Neural progenitor cell (in vitro differentiated cells): Measurements from ENCODE around the gene C2orf49. TPM values are rescaled to one million over a fixed set of nuclear protein-coding genes. Genes with fewer than 3 reads are reported as not detected.

Experiments used
- DNase-seq: peaks from one replicate; pipeline ENCODE4 v3.0.0-alpha.2; 2016; ENCODE audit warnings: low spot score
- H2AFZ ChIP-seq: fragments of 200-600 bp; sonication (generic); replicated peaks from 2 replicates; pipeline ENCODE4 v1.6.1; 2016; ENCODE audit warnings: antibody characterized with exemption
- H3F3A ChIP-seq: fragments of 200-600 bp; sonication (generic); 2 replicates; pipeline ENCODE4 v1.6.1; 2016; ENCODE audit warnings: antibody characterized with exemption, low read depth
- H3K27ac ChIP-seq: fragments of 200-600 bp; sonication (generic); 2 replicates; pipeline ENCODE4 v1.5.1; 2016; ENCODE audit warnings: mild to moderate bottlenecking
- H3K27me3 ChIP-seq: fragments of 200-600 bp; sonication (generic); 2 replicates; pipeline ENCODE4 v1.6.1; 2016; ENCODE audit warnings: mild to moderate bottlenecking, moderate library complexity
- H3K36me3 ChIP-seq: fragments of 200-600 bp; sonication (generic); 2 replicates; pipeline ENCODE4 v1.5.1; 2016
- H3K4me1 ChIP-seq: fragments of 200-600 bp; sonication (generic); 2 replicates; pipeline ENCODE4 v1.6.1; 2016; ENCODE audit warnings: mixed run types
- H3K4me2 ChIP-seq: fragments of 200-600 bp; sonication (generic); 2 replicates; pipeline ENCODE4 v1.6.1; 2016
- H3K4me3 ChIP-seq: fragments of 200-600 bp; sonication (generic); 2 replicates; pipeline ENCODE4 v1.5.1; 2016
- H3K79me2 ChIP-seq: fragments of 200-600 bp; sonication (generic); 2 replicates; pipeline ENCODE4 v1.6.1; 2016; ENCODE audit warnings: low read depth
- H3K9ac ChIP-seq: fragments of 200-600 bp; sonication (generic); 2 replicates; pipeline ENCODE4 v1.6.1; 2016
- H3K9me3 ChIP-seq: fragments of 200-600 bp; sonication (generic); 2 replicates; pipeline ENCODE4 v1.5.1; 2016; ENCODE audit warnings: low read depth
- H4K20me1 ChIP-seq: fragments of 200-600 bp; sonication (generic); 2 replicates; pipeline ENCODE4 v1.6.1; 2016; ENCODE audit warnings: low read depth
- H3K27ac Mint-ChIP-seq: 3 replicates; pipeline ENCODE4 v1.8.0; 2021; ENCODE audit warnings: mixed read lengths
- H3K27me3 Mint-ChIP-seq: 2 replicates; pipeline ENCODE4 v1.8.0; 2022; ENCODE audit warnings: low read depth, mild to moderate bottlenecking, inconsistent platforms, moderate library complexity, mixed read lengths; ENCODE audit not compliant: insufficient read depth
- H3K36me3 Mint-ChIP-seq: 3 replicates; pipeline ENCODE4 v1.8.0; 2021; ENCODE audit warnings: mixed read lengths
- H3K4me1 Mint-ChIP-seq: 3 replicates; pipeline ENCODE4 v1.8.0; 2021; ENCODE audit warnings: mixed read lengths
- H3K4me3 Mint-ChIP-seq: 3 replicates; pipeline ENCODE4 v1.8.0; 2021; ENCODE audit warnings: mild to moderate bottlenecking, moderate library complexity, mixed read lengths
- H3K9me3 Mint-ChIP-seq: 3 replicates; pipeline ENCODE4 v1.8.0; 2020; ENCODE audit warnings: mixed read lengths
- CTCF ChIP-seq: fragments of 200-600 bp; sonication (generic); IDR thresholded peaks from 2 replicates; pipeline ENCODE4 v1.5.1; 2017; ENCODE audit warnings: antibody characterized with exemption, mild to moderate bottlenecking
- EZH2 ChIP-seq: fragments of 200-600 bp; sonication (generic); IDR thresholded peaks from 2 replicates; pipeline ENCODE4 v1.6.1; 2017; ENCODE audit warnings: antibody characterized with exemption, mild to moderate bottlenecking, moderate library complexity
- EZH2phosphoT487 ChIP-seq: fragments of 200-600 bp; sonication (generic); IDR thresholded peaks from 2 replicates; pipeline ENCODE4 v1.6.1; 2017; ENCODE audit warnings: antibody characterized with exemption
- total RNA-seq: library from RNA; depleted of rRNA; stranded (reverse); fragments of >200 nt; gene quantifications from 2 replicates; pipeline ENCODE4 v1.2.3, GENCODE V29; 2015; ENCODE audit warnings: low replicate concordance

C2orf49 gene
- total RNA-seq, 1 donor from 2014 or later = 42.9 TPM

GRCh38 chr2:105373344-105373781 lies 36.0 kb downstream of the C2orf49 start:
- no peaks in the 10 kb centered on the region for H3K27me3 ChIP-seq
- H2AFZ ChIP-seq = no peak overlapping the region
- H3K4me1 Mint-ChIP-seq = peaks cover 37% of the 10 kb centered on the region
- no peaks in the 10 kb centered on the region for H4K20me1 ChIP-seq
- no peak overlapping the region for H3K4me3 ChIP-seq
- no peak overlapping the region for H3K27ac Mint-ChIP-seq
- no peaks in the 10 kb centered on the region for H3K79me2 ChIP-seq
- no peak overlapping the region for H3K4me3 Mint-ChIP-seq
- peaks cover 8% of the 10 kb centered on the region for H3K27me3 Mint-ChIP-seq
- H3K4me2 ChIP-seq = no peak overlapping the region
- no peaks in the 10 kb centered on the region for H3K9me3 Mint-ChIP-seq
- no peak for TF ChIP-seq EZH2
- no peak for TF ChIP-seq EZH2phosphoT487
- no peak overlapping the region for H3K9ac ChIP-seq
- no peaks in the 10 kb centered on the region for H3F3A ChIP-seq
- H3K4me1 ChIP-seq = no peaks in the 10 kb centered on the region
- H3K36me3 ChIP-seq = no peaks in the 10 kb centered on the region
- peaks cover 40% of the 10 kb centered on the region for H3K36me3 Mint-ChIP-seq
- no peaks in the 10 kb centered on the region for H3K9me3 ChIP-seq
- H3K27ac ChIP-seq = no peak overlapping the region
- no peak for DNase-seq

- H3K9me3 Mint-ChIP-seq = no peaks in the 10 kb centered on the region
- Histone ChIP-seq H3K9me3 (no peaks in the 10 kb centered on the region), H3K9ac (no peak overlapping the region), H3F3A (no peaks in the 10 kb centered on the region), H3K79me2 (no peaks in the 10 kb centered on the region), H3K4me2 (no peak overlapping the region), H3K27me3 (no peaks in the 10 kb centered on the region), H2AFZ (no peak overlapping the region), H3K4me1 (no peaks in the 10 kb centered on the region), H3K4me3 (no peak overlapping the region), H3K36me3 (no peaks in the 10 kb centered on the region), H3K27ac (no peak overlapping the region), H4K20me1 (no peaks in the 10 kb centered on the region)
- H3K4me1 Mint-ChIP-seq = peaks cover 37% of the 10 kb centered on the region
- peaks cover 8% of the 10 kb centered on the region for H3K27me3 Mint-ChIP-seq
- H3K36me3 Mint-ChIP-seq = peaks cover 40% of the 10 kb centered on the region
- DNase-seq = no peak
- H3K4me3 Mint-ChIP-seq = no peak overlapping the region
- H3K27ac Mint-ChIP-seq = peak overlapping the region; percentile 69
- TF ChIP-seq EZH2 = no peak
- TF ChIP-seq EZH2phosphoT487 = no peak
- TF ChIP-seq CTCF = no peak
These were observed 36.6 kb downstream of the C2orf49 start for GRCh38 chr2:105373895-105374401.

- H3K9me3 Mint-ChIP-seq = no peaks in the 10 kb centered on the region
- no peak for TF ChIP-seq EZH2phosphoT487
- no peak for TF ChIP-seq EZH2
- TF ChIP-seq CTCF = no peak
- no peaks in the 10 kb centered on the region for H3K36me3 ChIP-seq
- H3F3A ChIP-seq = no peaks in the 10 kb centered on the region
- no peak overlapping the region for H3K4me3 Mint-ChIP-seq
- H3K27me3 ChIP-seq = no peaks in the 10 kb centered on the region
- H3K79me2 ChIP-seq = no peaks in the 10 kb centered on the region
- no peaks in the 10 kb centered on the region for H4K20me1 ChIP-seq
- H3K4me1 Mint-ChIP-seq = peaks cover 32% of the 10 kb centered on the region
- no peak for DNase-seq
- no peak overlapping the region for H3K27ac ChIP-seq
- peak overlapping the region; percentile 14 for H3K27ac Mint-ChIP-seq
- no peak overlapping the region for H3K4me2 ChIP-seq
- H3K9ac ChIP-seq = no peak overlapping the region
- H2AFZ ChIP-seq = no peak overlapping the region
- peaks cover 8% of the 10 kb centered on the region for H3K27me3 Mint-ChIP-seq
- H3K4me3 ChIP-seq = no peak overlapping the region
- H3K9me3 ChIP-seq = no peaks in the 10 kb centered on the region
- no peaks in the 10 kb centered on the region for H3K4me1 ChIP-seq
- H3K36me3 Mint-ChIP-seq = peaks cover 37% of the 10 kb centered on the region
These were observed 37.7 kb downstream of the C2orf49 start for GRCh38 chr2:105375001-105375561.

- TF ChIP-seq EZH2 (no peak), CTCF (no peak), EZH2phosphoT487 (no peak)
- no peak overlapping the region for H3K4me3 ChIP-seq
- no peaks in the 10 kb centered on the region for H3K9me3 Mint-ChIP-seq
- H3F3A ChIP-seq = no peaks in the 10 kb centered on the region
- no peak for DNase-seq
- peaks cover 28% of the 10 kb centered on the region for H3K4me1 Mint-ChIP-seq
- H3K9me3 ChIP-seq = no peaks in the 10 kb centered on the region
- no peak overlapping the region for H3K4me3 Mint-ChIP-seq
- H3K9ac ChIP-seq = no peak overlapping the region
- H2AFZ ChIP-seq = no peak overlapping the region
- no peaks in the 10 kb centered on the region for H3K4me1 ChIP-seq
- H3K79me2 ChIP-seq = no peaks in the 10 kb centered on the region
- H3K4me2 ChIP-seq = no peak overlapping the region
- H3K27me3 ChIP-seq = no peaks in the 10 kb centered on the region
- H3K36me3 Mint-ChIP-seq = peaks cover 39% of the 10 kb centered on the region
- no peak overlapping the region for H3K27ac Mint-ChIP-seq
- H3K36me3 ChIP-seq = no peaks in the 10 kb centered on the region
- H3K27me3 Mint-ChIP-seq = peaks cover 8% of the 10 kb centered on the region
- no peaks in the 10 kb centered on the region for H4K20me1 ChIP-seq
- H3K27ac ChIP-seq = no peak overlapping the region
These were observed 38.7 kb downstream of the C2orf49 start for GRCh38 chr2:105376010-105376409.
